GM12801 (cell line): Measurements from ENCODE around the gene RAP1GAP2.

Experiments used
- TF ChIP-seq, protein P1 (sequence below): IDR thresholded peaks from one replicate; pipeline ENCODE4 v1.5.1; 2011; ENCODE audit warnings: control low read depth; ENCODE audit not compliant: insufficient read length; ENCODE audit errors: extremely low read depth

Gene RAP1GAP2

DNA sequence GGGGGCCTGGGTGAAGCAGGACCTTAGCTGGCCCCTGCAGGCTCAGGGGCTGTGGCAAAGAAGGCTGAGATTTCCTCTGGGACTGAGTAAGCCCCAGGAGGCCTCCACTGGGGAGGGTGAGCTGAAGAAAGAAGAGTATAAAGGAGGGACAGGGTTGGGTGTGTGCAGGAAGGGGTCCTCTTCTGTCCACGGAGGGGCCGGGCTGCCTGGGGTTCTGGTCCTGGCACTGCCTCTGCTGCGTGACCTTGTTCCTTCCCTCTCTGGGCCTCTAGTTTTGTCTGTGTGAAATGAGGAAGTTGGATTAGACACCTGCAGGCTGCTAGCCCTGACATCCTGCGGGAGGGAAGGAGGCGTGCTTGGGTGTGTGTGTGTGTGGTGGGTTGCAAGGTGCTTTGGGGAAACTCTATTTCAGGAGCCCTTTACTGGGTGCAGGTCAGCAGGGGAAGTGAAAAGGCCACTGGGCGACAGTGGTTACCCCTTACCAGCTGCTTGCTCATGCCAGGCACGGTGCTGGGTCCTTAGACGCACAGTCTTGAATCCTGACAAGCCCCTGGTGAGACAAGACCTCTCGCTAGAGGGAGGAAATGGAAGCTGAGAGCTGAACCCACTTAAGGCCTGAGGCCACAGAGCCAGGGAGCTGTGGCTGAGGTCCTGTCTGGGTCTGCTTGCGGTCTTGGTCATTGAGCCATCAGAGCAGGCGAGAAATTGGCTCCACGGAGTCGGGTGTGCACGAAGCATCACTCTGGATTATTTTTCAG is 206.5 kb downstream of the RAP1GAP2 start:
- TF ChIP-seq, protein P1, sequence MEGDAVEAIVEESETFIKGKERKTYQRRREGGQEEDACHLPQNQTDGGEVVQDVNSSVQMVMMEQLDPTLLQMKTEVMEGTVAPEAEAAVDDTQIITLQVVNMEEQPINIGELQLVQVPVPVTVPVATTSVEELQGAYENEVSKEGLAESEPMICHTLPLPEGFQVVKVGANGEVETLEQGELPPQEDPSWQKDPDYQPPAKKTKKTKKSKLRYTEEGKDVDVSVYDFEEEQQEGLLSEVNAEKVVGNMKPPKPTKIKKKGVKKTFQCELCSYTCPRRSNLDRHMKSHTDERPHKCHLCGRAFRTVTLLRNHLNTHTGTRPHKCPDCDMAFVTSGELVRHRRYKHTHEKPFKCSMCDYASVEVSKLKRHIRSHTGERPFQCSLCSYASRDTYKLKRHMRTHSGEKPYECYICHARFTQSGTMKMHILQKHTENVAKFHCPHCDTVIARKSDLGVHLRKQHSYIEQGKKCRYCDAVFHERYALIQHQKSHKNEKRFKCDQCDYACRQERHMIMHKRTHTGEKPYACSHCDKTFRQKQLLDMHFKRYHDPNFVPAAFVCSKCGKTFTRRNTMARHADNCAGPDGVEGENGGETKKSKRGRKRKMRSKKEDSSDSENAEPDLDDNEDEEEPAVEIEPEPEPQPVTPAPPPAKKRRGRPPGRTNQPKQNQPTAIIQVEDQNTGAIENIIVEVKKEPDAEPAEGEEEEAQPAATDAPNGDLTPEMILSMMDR: no peak

DNA sequence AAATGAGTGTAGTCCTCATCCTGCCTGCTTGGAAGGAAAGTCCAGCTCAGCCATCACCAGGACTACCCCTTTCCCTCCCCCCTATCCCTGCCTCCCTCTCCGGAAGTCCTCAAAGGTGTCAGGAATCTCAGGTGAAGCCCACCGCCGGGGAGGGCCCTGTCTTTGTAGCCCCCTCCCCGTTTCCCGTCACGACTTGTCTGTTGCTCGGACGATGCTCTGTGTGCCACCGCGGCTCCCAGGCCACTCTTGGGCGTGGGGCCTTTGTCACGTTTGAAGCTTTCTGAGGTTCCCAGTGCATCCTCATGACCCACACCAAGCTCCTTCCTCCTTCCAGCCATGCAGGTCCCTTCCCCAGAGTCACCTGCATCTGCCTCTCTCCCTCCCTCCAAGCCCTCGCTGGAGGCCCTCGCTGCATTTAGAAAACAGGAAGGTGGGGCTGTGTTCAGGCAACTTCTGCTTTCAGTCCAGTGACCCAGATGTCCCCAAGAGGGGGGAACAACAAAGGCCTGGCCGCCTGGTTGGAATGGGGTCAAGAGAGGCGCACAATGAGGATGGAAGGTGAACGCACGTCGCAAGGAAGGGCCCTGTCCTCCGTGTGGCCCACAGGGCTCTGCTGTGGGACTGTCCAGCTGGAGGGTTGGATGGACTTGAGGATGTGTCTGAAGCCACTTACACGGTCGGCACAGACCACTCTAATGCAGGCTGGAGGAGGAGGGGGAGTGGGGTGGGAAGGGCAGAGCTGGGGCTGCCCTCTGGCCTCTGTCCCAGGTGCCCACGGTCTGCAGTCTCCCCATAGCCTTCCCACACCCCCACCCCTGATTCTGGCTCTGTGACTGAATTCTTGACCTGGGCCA is 207.3 kb downstream of the RAP1GAP2 start:
- TF ChIP-seq, protein P1: no peak

DNA sequence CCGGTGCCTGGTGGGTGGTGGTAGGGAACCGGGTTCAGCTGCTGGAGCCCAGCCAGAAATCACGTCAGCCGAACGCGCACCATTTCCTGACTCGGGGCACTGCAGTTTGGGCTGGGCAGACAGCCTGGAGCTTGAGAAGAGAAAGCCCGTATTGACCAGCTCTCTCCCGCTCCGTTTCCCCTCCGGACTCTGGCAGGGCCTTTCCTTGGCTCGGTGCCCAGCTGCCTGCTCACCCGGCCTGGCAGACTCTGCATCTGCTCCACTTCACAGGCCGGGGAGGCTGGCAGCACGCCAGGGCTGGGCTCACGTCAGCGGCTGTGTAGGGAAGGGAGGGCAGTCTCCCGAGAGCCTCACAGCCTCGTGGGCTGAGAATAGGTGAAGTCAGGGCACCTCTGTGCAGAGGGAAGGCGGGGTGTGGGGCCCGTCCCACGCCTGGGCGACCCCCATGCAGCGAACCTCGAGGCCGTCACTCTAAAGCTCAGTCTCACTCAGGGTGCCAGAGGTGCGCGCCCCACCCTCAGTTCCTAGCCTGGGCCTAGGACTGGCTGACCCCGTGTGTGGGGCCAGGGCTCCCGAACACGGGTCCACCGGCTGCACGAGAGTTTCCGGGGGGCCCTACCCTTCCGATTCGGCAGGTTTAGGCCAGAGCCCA is 208.0 kb downstream of the RAP1GAP2 start:
- TF ChIP-seq, protein P1: no peak

DNA sequence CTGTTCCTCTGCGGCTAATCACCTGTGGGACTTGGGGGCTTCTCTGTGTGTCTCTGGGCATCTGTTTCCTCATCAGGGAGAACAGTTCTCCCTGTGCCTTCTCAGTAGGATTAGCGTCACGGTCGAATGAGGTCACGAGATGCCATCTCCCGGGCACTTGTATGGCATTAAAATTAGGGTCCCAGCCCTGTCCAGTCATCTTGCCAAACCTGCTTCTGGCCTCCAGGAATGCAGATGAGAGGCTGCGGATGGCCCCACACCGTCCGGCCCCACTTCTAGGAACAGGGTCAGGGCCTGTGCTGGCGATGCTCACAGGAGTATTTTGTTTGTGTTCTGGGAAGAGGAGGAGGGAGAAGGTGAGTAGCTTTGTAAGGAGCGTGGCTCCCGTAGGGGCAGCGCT is 208.7 kb downstream of the RAP1GAP2 start:
- TF ChIP-seq, protein P1: no peak

DNA sequence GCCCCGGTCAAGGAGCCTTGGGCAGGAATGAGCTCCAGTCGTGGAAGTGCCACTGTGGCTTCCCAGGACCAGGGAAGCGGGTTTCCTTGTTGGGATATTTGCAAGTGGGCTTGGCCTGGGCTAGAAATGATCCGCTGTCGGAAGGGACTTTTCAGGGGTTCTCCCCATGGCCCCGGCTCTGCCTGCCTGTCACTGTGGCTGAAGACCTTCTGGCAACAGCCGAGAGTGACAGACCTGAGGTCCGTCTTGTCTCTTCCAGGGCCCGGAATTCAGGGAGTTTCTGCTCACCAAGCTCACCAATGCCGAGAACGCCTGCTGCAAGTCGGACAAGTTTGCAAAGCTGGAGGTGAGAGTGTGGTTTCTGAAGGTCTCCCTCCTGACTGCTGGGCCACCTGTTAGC is 209.5 kb downstream of the RAP1GAP2 start:
- TF ChIP-seq, protein P1: no peak

DNA sequence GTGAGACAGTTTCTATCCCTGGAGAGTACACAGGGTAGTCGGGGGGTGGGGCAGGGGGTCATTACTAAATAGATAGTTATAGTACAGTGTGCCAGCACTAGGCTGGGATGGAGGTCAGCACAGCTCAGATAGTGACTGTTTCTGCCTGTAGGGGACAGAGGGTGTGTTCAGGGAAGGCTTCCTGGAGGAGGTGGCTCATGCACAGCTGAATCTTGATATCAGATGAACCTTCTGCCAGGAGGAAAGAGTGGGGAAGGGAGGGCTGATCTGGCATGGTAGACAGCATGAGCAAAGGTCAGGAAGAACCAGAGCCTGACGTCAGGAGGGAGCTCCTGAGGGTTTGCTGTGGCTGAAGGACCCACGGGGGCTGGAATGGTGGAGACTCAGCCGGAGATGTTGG is 210.6 kb downstream of the RAP1GAP2 start:
- TF ChIP-seq, protein P1: no peak

DNA sequence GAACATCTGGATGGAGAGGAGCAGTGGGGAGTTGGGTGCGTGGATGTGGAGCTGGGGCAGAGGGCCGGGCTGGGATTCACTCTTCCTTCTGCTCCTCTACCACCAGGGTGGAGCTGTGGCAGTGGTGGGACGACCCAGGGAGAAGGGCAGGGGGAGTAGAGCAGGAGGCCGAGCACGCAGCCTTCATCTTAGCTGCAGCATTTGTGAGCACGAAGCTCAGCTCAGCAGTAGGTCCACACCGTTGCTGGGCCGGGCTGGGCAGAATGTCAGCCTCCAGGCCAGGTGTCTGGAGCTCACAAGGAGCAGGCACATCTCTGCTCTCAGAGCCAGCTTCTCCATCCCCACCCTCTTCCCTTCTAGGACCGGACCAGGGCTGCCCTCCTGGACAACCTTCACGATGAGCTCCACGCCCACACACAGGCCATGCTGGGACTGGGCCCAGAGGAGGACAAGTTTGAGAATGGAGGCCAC is 211.4 kb downstream of the RAP1GAP2 start:
- TF ChIP-seq, protein P1: no peak
